ENCODE measurements around the gene CHMP4A.

Gene CHMP4A

GRCh38 chr14:24177041-24177825 lies 36.1 kb downstream of the CHMP4A start:
- no peak for FAIRE-seq

GRCh38 chr14:24176599-24176998 lies 36.7 kb downstream of the CHMP4A start:
- no peak for FAIRE-seq

GRCh38 chr14:24172871-24173281 lies 40.4 kb downstream of the CHMP4A start:
- no peak for FAIRE-seq

GRCh38 chr14:24172261-24172860 lies 40.9 kb downstream of the CHMP4A start:
- no peak for FAIRE-seq

- no peak for FAIRE-seq
Measured at GRCh38 chr14:24171422-24172260, 41.6 kb downstream of the CHMP4A start, which contains the start of gene REC8. REC8 (plus strand) TSS chr14:24172080; CDS start chr14:24172553, 473 bp downstream.

GRCh38 chr14:24167469-24168114 lies 45.7 kb downstream of the CHMP4A start:
- FAIRE-seq, result no peak

GRCh38 chr14:24165785-24166184 lies 47.5 kb downstream of the CHMP4A start:
- FAIRE-seq, result no peak

GRCh38 chr14:24164518-24164991 lies 48.7 kb downstream of the CHMP4A start:
- no peak for FAIRE-seq

- no peak for FAIRE-seq
Measured at GRCh38 chr14:24162093-24162492, 51.2 kb downstream of the CHMP4A start.

- peak; percentile 55 for FAIRE-seq
Measured at GRCh38 chr14:24160850-24161804, 52.2 kb downstream of the CHMP4A start, which contains the start of gene IRF9. IRF9 (plus strand) TSS chr14:24161265; CDS start chr14:24162145, 880 bp downstream.

- no peak for FAIRE-seq
Measured at GRCh38 chr14:24160499-24160849, 52.8 kb downstream of the CHMP4A start.

GRCh38 chr14:24159777-24160498 lies 53.4 kb downstream of the CHMP4A start:
- FAIRE-seq, result no peak
